Measurements from ENCODE around the gene CLBA1.

The CLBA1 gene

GRCh38 chr14:104981699-104982541 lies 3.7 kb upstream of the CLBA1 start:
- ChIA-PET CTCF (interaction anchor here (0.6 to 1.4 kb wide), 2 partner anchors 64 to 311 kb away, joined by 3 to 5 read pairs; no protein-coding TSS in a partner anchor), POLR2A (interaction anchor here (0.9 kb wide), 1 partner anchor 112 kb away, joined by 3 read pairs; no protein-coding TSS in a partner anchor)
- TF ChIP-seq ZFHX2 (tag by site-specific recombination; conservative IDR thresholded peaks at IDR 0.05), result 0 out of 2 replicates have a peak, but pooled peaks have one; percentile 1
- TF ChIP-seq SP2 (tag by site-specific recombination; IDR thresholded peaks at IDR 0.05), result peak; percentile 17; the same call in 1 of the 2 replicates
- no peak for TF ChIP-seq OSR2 (tag by site-specific recombination; IDR thresholded peaks at IDR 0.05)
- TF ChIP-seq HOXA7 (CRISPR knock-in tag; IDR thresholded peaks at IDR 0.05; ENCODE audit: borderline replicate concordance), result no peak
- H3K4me1 ChIP-seq (ENCODE audit: control insufficient read depth, insufficient read depth, low read length), result peaks cover 5% of the 10 kb centered on the region; the same call in 1 of the 2 replicates
- no peak overlapping the region for H3K27ac ChIP-seq (ENCODE audit: extremely low read depth, low read depth, low read length)
- H3K36me3 ChIP-seq (ENCODE audit: control insufficient read depth in 2 of 2, insufficient read depth in 1 of 2, low read length in 2 of 2), result no peaks in the 10 kb centered on the region
- no peak overlapping the region for H3K4me3 ChIP-seq (ENCODE audit: low read depth, low read length)
- H3K9me3 ChIP-seq (ENCODE audit: control insufficient read depth, insufficient read depth, low read depth, low read length), result no peaks in the 10 kb centered on the region

GRCh38 chr14:104982548-104983230 lies 2.9 kb upstream of the CLBA1 start:
- no peak overlapping the region for H3K27ac ChIP-seq (ENCODE audit: extremely low read depth, low read depth, low read length)
- H3K4me3 ChIP-seq (ENCODE audit: low read depth, low read length), result no peak overlapping the region
- no peaks in the 10 kb centered on the region for H3K9me3 ChIP-seq (ENCODE audit: control insufficient read depth, insufficient read depth, low read depth, low read length)
- POLR2A ChIA-PET, result no interaction called here
- H3K36me3 ChIP-seq (ENCODE audit: control insufficient read depth in 2 of 2, insufficient read depth in 1 of 2, low read length in 2 of 2), result no peaks in the 10 kb centered on the region
- CTCF ChIA-PET, result no interaction called here
- H3K4me1 ChIP-seq (ENCODE audit: control insufficient read depth, insufficient read depth, low read length), result peaks cover 1% of the 10 kb centered on the region; the same call in 1 of the 2 replicates
- no peak for TF ChIP-seq ZNF157 (tag by site-specific recombination; IDR thresholded peaks at IDR 0.05)
- TF ChIP-seq ZFHX2 (tag by site-specific recombination; conservative IDR thresholded peaks at IDR 0.05), result 0 out of 2 replicates have a peak, but pooled peaks have one; percentile 2
- no peak for TF ChIP-seq ZNF692 (tag by site-specific recombination; IDR thresholded peaks at IDR 0.05)
- TF ChIP-seq BCL11B (tag by site-specific recombination; IDR thresholded peaks at IDR 0.05; ENCODE audit: low read depth), result no peak
- TF ChIP-seq KLF16 (tag by site-specific recombination; IDR thresholded peaks at IDR 0.05), result no peak
- no peak for TF ChIP-seq ZNF121 (tag by site-specific recombination; IDR thresholded peaks at IDR 0.05)
- TF ChIP-seq IKZF3 (tag by site-specific recombination; IDR thresholded peaks at IDR 0.05), result no peak
- TF ChIP-seq ZNF335 (tag by site-specific recombination; conservative IDR thresholded peaks at IDR 0.05), result peak; percentile 79
- TF ChIP-seq ZNF19 (tag by site-specific recombination; IDR thresholded peaks at IDR 0.05; ENCODE audit: low read depth), result no peak
- TF ChIP-seq ZNF701 (tag by site-specific recombination; IDR thresholded peaks at IDR 0.05), result no peak
- no peak for TF ChIP-seq ZSCAN18 (tag by site-specific recombination; IDR thresholded peaks at IDR 0.05)
- TF ChIP-seq ZBTB8A (tag by site-specific recombination; IDR thresholded peaks at IDR 0.05), result no peak
- no peak for TF ChIP-seq KLF9 (tag by site-specific recombination; IDR thresholded peaks at IDR 0.05; ENCODE audit: low read depth)
- no peak for TF ChIP-seq ZNF544 (tag by site-specific recombination; IDR thresholded peaks at IDR 0.05)
- TF ChIP-seq HOXA7 (CRISPR knock-in tag; IDR thresholded peaks at IDR 0.05; ENCODE audit: borderline replicate concordance), result no peak

DNA sequence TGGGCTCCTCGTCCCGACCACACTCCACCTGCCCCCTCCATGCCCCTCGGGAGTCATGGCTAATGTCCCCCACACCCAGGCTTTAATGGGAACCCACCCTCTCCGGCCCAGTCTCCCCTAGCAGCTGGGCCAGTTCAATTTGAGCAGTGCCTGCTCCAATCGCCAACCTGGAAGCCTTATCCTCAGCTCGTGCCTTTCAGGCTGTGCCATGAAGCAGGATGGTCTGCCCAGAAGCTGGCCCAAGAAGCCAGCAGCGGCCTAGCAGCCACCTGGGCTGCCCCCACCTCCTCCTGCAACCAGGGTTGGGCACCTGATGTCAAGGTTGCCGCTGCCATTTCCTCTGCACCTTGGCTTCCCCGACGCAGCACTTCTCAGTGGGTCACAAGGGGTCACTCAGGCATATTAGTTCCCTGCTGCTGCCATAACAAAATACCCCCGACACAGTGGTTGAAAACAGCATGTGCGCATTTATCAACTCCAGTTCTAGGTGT lies 2.3 kb upstream of the CLBA1 start:
- CTCF ChIA-PET, result no interaction called here
- no peaks in the 10 kb centered on the region for H3K9me3 ChIP-seq (ENCODE audit: control insufficient read depth, insufficient read depth, low read depth, low read length)
- no peaks in the 10 kb centered on the region; the same call in 1 of the 2 replicates for H3K4me1 ChIP-seq (ENCODE audit: control insufficient read depth, insufficient read depth, low read length)

More for the DNA sequence above, 2.3 kb upstream of the CLBA1 start:
- POLR2A ChIA-PET, result interaction anchor here (2.8 kb wide), 1 partner anchor 38 kb away, joined by 13 read pairs; the partner anchor contains the start of gene CDCA4
- no peaks in the 10 kb centered on the region for H3K36me3 ChIP-seq (ENCODE audit: control insufficient read depth in 2 of 2, insufficient read depth in 1 of 2, low read length in 2 of 2)
- H3K4me3 ChIP-seq (ENCODE audit: low read depth, low read length), result no peak overlapping the region
- no peak overlapping the region for H3K27ac ChIP-seq (ENCODE audit: extremely low read depth, low read depth, low read length)
- TF ChIP-seq ZNF350 (tag by site-specific recombination; IDR thresholded peaks at IDR 0.05) (no peak), ZIC2 (tag by site-specific recombination; IDR thresholded peaks at IDR 0.05) (peak; percentile 71; the same call in 1 of the 2 replicates)
